HG02759 (cell line): ENCODE data around the gene ANKRD22.

ENCODE experiments used
- ATAC-seq: cut with Tn5 transposase; IDR thresholded peaks from one replicate; pipeline ENCODE4 v1.9.1; 2021; ENCODE audit warnings: mild to moderate bottlenecking, moderate library complexity; ENCODE audit not compliant: unreplicated experiment

ANKRD22 gene

GRCh38 chr10:88879534-88880281 lies 28.1 kb upstream of the ANKRD22 start, which contains the start of gene STAMBPL1:
Gene STAMBPL1 (plus strand): TSS chr10:88880245. CDS start chr10:88901709, 21,464 bp downstream.
- peak; percentile 47 for ATAC-seq

GRCh38 chr10:88877298-88877697 lies 25.7 kb upstream of the ANKRD22 start:
- ATAC-seq, result no peak

GRCh38 chr10:88875081-88875480 lies 23.4 kb upstream of the ANKRD22 start:
- ATAC-seq, result no peak

- no peak for ATAC-seq
Observed at GRCh38 chr10:88874281-88874680, 22.6 kb upstream of the ANKRD22 start.

GRCh38 chr10:88873757-88874156 lies 22.1 kb upstream of the ANKRD22 start:
- no peak for ATAC-seq

GRCh38 chr10:88870089-88870488 lies 18.4 kb upstream of the ANKRD22 start:
- no peak for ATAC-seq

GRCh38 chr10:88866454-88866853 lies 14.8 kb upstream of the ANKRD22 start:
- no peak for ATAC-seq

- no peak for ATAC-seq
Observed at GRCh38 chr10:88865281-88865876, 13.7 kb upstream of the ANKRD22 start.

- ATAC-seq, result no peak
Observed at GRCh38 chr10:88861036-88861435, 9.4 kb upstream of the ANKRD22 start.

- ATAC-seq, result no peak
Observed at GRCh38 chr10:88858491-88858890, 6.8 kb upstream of the ANKRD22 start.

- ATAC-seq, result no peak
Observed at GRCh38 chr10:88857831-88858230, 6.2 kb upstream of the ANKRD22 start.

GRCh38 chr10:88854684-88855083 lies 3.0 kb upstream of the ANKRD22 start:
- ATAC-seq, result no peak

GRCh38 chr10:88853155-88853881 lies 1.7 kb upstream of the ANKRD22 start:
- ATAC-seq, result no peak

- ATAC-seq, result no peak
Observed at GRCh38 chr10:88852327-88852726, 683 bp upstream of the ANKRD22 start.

GRCh38 chr10:88850712-88851111 lies 932 bp downstream of the ANKRD22 start:
- no peak for ATAC-seq

GRCh38 chr10:88849234-88849633 lies 2.4 kb downstream of the ANKRD22 start:
- ATAC-seq, result no peak

- ATAC-seq, result no peak
Observed at GRCh38 chr10:88848499-88848898, 3.1 kb downstream of the ANKRD22 start.

- no peak for ATAC-seq
Observed at GRCh38 chr10:88843171-88843570, 8.5 kb downstream of the ANKRD22 start.

- ATAC-seq, result no peak
Observed at GRCh38 chr10:88841316-88842111, 10.1 kb downstream of the ANKRD22 start.

- ATAC-seq, result no peak
Observed at GRCh38 chr10:88840881-88841280, 10.8 kb downstream of the ANKRD22 start.

- ATAC-seq, result no peak
Observed at GRCh38 chr10:88840104-88840503, 11.5 kb downstream of the ANKRD22 start.
